SK-N-SH treated with all-trans-retinoic acid at 6 μM for 48 hours (cell line): ENCODE results near the gene UBALD2.
A peak's percentile ranks its signal among the peaks of the same experiment; 100 is the strongest.

ENCODE experiments used
- ATAC-seq: fragments of 200-7000 bp; cut with Tn5 transposase; 3 replicates; pipeline ENCODE4 v1.9.1; 2020; ENCODE audit warnings: mild to moderate bottlenecking, moderate library complexity
- ARNTL ChIP-seq: fragments of 450-650 bp; formaldehyde crosslinking; IDR thresholded peaks from 2 replicates; pipeline ENCODE4 v1.5.0; 2020; ENCODE audit warnings: low read depth, mild to moderate bottlenecking, moderate library complexity, borderline replicate concordance
- CREB5 ChIP-seq: fragments of 250-450 bp; sonication (Bioruptor Pico); IDR thresholded peaks from 2 replicates; pipeline ENCODE4 v1.5.1; 2020; ENCODE audit warnings: low read depth, mild to moderate bottlenecking, moderate library complexity
- CSDC2 ChIP-seq: fragments of 250-450 bp; sonication (Bioruptor Pico); IDR thresholded peaks from 2 replicates; pipeline ENCODE4 v1.5.0; 2020; ENCODE audit warnings: mild to moderate bottlenecking, moderate library complexity
- CSRNP3 ChIP-seq: fragments of 250-450 bp; sonication (Bioruptor Pico); IDR thresholded peaks from 2 replicates; pipeline ENCODE4 v1.5.1; 2021; ENCODE audit warnings: mild to moderate bottlenecking, moderate library complexity
- ESRRG ChIP-seq: fragments of 250-450 bp; sonication (Bioruptor Pico); IDR thresholded peaks from 2 replicates; pipeline ENCODE4 v1.6.1; 2021; ENCODE audit warnings: mild to moderate bottlenecking
- GLIS3 ChIP-seq: fragments of 250-450 bp; sonication (Bioruptor Pico); IDR thresholded peaks from 2 replicates; pipeline ENCODE4 v1.5.0; 2020; ENCODE audit warnings: mild to moderate bottlenecking, moderate library complexity
- OSR1 ChIP-seq: fragments of 250-450 bp; sonication (Bioruptor Pico); IDR thresholded peaks from 2 replicates; pipeline ENCODE4 v1.8.0; 2022; ENCODE audit warnings: moderate library complexity, mild to moderate bottlenecking, inconsistent platforms
- PATZ1 ChIP-seq: fragments of 250-450 bp; sonication (Bioruptor Pico); IDR thresholded peaks from 2 replicates; pipeline ENCODE4 v1.8.0; 2020; ENCODE audit warnings: mild to moderate bottlenecking, moderate library complexity, borderline replicate concordance
- POU6F1 ChIP-seq: fragments of 250-450 bp; sonication (Bioruptor Pico); IDR thresholded peaks from 2 replicates; pipeline ENCODE4 v1.8.0; 2021; ENCODE audit warnings: low read depth, mild to moderate bottlenecking, moderate library complexity, borderline replicate concordance
- PPARA ChIP-seq: fragments of 250-450 bp; sonication (Bioruptor Pico); IDR thresholded peaks from 2 replicates; pipeline ENCODE4 v1.5.0; 2020; ENCODE audit warnings: mild to moderate bottlenecking, borderline replicate concordance
- SNAI2 ChIP-seq: fragments of 250-450 bp; sonication (Bioruptor Pico); IDR thresholded peaks from 2 replicates; pipeline ENCODE4 v1.5.0; 2020; ENCODE audit warnings: mild to moderate bottlenecking, moderate library complexity
- TCF4 ChIP-seq: fragments of 250-450 bp; sonication (Bioruptor Pico); IDR thresholded peaks from 2 replicates; pipeline ENCODE4 v1.8.0; 2021; ENCODE audit warnings: mild to moderate bottlenecking, moderate library complexity, borderline replicate concordance
- TOX ChIP-seq: fragments of 250-450 bp; sonication (Bioruptor Pico); IDR thresholded peaks from 2 replicates; pipeline ENCODE4 v1.8.0; 2021; ENCODE audit warnings: mild to moderate bottlenecking, moderate library complexity, borderline replicate concordance
- TSHZ2 ChIP-seq: fragments of 250-450 bp; sonication (Bioruptor Pico); IDR thresholded peaks from 2 replicates; pipeline ENCODE4 v1.5.0; 2020; ENCODE audit warnings: mild to moderate bottlenecking, moderate library complexity
- ZC3H10 ChIP-seq: fragments of 250-450 bp; sonication (Bioruptor Pico); IDR thresholded peaks from 2 replicates; pipeline ENCODE4 v1.5.1; 2021; ENCODE audit warnings: mild to moderate bottlenecking, moderate library complexity
- ZFP30 ChIP-seq: fragments of 450-650 bp; formaldehyde crosslinking; IDR thresholded peaks from 2 replicates; pipeline ENCODE4 v1.5.0; 2022; ENCODE audit warnings: mild to moderate bottlenecking, moderate library complexity
- ZNF565 ChIP-seq: fragments of 450-650 bp; formaldehyde crosslinking; conservative IDR thresholded peaks from 2 replicates; pipeline ENCODE4 v1.5.0; 2020; ENCODE audit warnings: low read depth, mild to moderate bottlenecking, moderate library complexity
- ZNF70 ChIP-seq: fragments of 450-650 bp; formaldehyde crosslinking; IDR thresholded peaks from 2 replicates; pipeline ENCODE4 v1.5.0; 2020; ENCODE audit warnings: mild to moderate bottlenecking, moderate library complexity
- ZNF8 ChIP-seq: fragments of 450-650 bp; formaldehyde crosslinking; IDR thresholded peaks from 2 replicates; pipeline ENCODE4 v1.5.0; 2020; ENCODE audit warnings: mild to moderate bottlenecking, moderate library complexity

Gene UBALD2

GRCh38 chr17:76246080-76247066 is 18.8 kb upstream of the UBALD2 start:
- ATAC-seq: peak; percentile 24; the same call in 2 of the 3 replicates
- TF ChIP-seq TCF4 (CRISPR knock-in tag) (no peak), PATZ1 (CRISPR knock-in tag) (no peak)

GRCh38 chr17:76247304-76247703 is 17.8 kb upstream of the UBALD2 start:
- TF ChIP-seq GLIS3 (no peak), PPARA (CRISPR knock-in tag) (no peak), ZFP30 (CRISPR knock-in tag) (no peak), SNAI2 (no peak), CSDC2 (CRISPR knock-in tag) (no peak), TSHZ2 (CRISPR knock-in tag) (no peak), POU6F1 (CRISPR knock-in tag) (no peak), ZC3H10 (CRISPR knock-in tag) (no peak), ARNTL (CRISPR knock-in tag) (no peak), OSR1 (no peak), CREB5 (CRISPR knock-in tag) (no peak), CSRNP3 (CRISPR knock-in tag) (no peak), ZNF70 (CRISPR knock-in tag) (no peak), ZNF8 (CRISPR knock-in tag) (no peak), TCF4 (CRISPR knock-in tag) (no peak)
- no peak for ATAC-seq

GRCh38 chr17:76248013-76248782 is 16.9 kb upstream of the UBALD2 start:
- ATAC-seq: peak; percentile 61
- TF ChIP-seq CSRNP3 (CRISPR knock-in tag) (no peak), SNAI2 (no peak), ZNF565 (no peak), TOX (no peak), ZNF8 (CRISPR knock-in tag) (no peak), TCF4 (CRISPR knock-in tag) (no peak), OSR1 (no peak), ZFP30 (CRISPR knock-in tag) (no peak), PPARA (CRISPR knock-in tag) (no peak), ESRRG (CRISPR knock-in tag) (no peak)
